Heart left ventricle (tissue), 13 donors: Measurements from ENCODE around the gene ANK2.

Source experiments
- POLR2A ChIP-seq, 2 donors: fragments of 450-650 bp; IDR thresholded peaks; one replicate each; pipeline ENCODE4 v1.6.1; 2017; ENCODE audit warnings: antibody characterized with exemption in 2 of 2, mild to moderate bottlenecking in 2 of 2, moderate library complexity in 2 of 2
- TF ChIP-seq, protein P1 (sequence below), 12 donors: fragments of 200-600 bp; sonication (generic) in 4 of 12; IDR thresholded peaks; one replicate each; pipeline versions ENCODE4 v1.5.0 to v1.8.0; 2018 to 2022; ENCODE audit warnings: antibody characterized with exemption in 12 of 12, mild to moderate bottlenecking in 5 of 12
- donor health status: ischemic (EF 13 %, LVEDD 7.1; RV severe dilation, severe dysfunction).
- donor health status: DM: no; HTN: yes; CAD: no.
- donor health status: DM: no; HTN: no; CAD: no.
- donor health status: ischemic (EF 25% LVEDD 6.9; RV normal size, moderate dysfunction).
- donor health status: ischemic (EF 25% LVEDD 5.7; RV mildly dilated, moderate dysfunction).
- donor health status: ischemic (EF 35%, LVEDD 5.7; RV mildly dilated, moderate dysfunction).
- donor health status: nonischemic (EF 11% LVEDD 7.7; RV severe dilation, severe dysfunction).
- donor health status: DM: yes; HTN: yes; CAD: no.
- donor health status: PGD.
- donor health status: ischemic (EF 29% LVEDD 5.4; RV normal size, mild dysfunction).
- donor health status: nonischemic (EF 23%, LVEDD 6.1; RV moderate dilation, normal function).

DNA sequence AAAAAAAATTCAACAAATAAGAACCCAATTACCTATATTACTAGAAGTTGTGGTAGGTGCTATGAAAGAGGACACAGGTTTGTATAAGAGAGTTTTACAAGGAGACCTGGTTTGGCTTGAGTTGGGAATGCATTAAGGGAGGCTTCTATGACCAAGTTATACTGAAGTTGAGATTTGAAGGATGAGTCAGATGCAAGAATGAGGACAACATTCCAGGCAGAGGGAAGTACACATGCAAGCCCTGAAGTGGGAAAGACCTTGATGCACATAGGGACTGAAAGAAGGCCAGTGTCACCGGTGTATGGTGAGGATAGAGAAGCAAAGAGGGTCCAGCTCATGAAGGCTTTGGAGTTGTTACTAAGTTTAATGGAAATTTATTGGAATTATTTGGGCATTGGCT, 52.2 kb downstream of the ANK2 start:
- TF ChIP-seq, protein P1, sequence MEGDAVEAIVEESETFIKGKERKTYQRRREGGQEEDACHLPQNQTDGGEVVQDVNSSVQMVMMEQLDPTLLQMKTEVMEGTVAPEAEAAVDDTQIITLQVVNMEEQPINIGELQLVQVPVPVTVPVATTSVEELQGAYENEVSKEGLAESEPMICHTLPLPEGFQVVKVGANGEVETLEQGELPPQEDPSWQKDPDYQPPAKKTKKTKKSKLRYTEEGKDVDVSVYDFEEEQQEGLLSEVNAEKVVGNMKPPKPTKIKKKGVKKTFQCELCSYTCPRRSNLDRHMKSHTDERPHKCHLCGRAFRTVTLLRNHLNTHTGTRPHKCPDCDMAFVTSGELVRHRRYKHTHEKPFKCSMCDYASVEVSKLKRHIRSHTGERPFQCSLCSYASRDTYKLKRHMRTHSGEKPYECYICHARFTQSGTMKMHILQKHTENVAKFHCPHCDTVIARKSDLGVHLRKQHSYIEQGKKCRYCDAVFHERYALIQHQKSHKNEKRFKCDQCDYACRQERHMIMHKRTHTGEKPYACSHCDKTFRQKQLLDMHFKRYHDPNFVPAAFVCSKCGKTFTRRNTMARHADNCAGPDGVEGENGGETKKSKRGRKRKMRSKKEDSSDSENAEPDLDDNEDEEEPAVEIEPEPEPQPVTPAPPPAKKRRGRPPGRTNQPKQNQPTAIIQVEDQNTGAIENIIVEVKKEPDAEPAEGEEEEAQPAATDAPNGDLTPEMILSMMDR (IDR thresholded peaks at IDR 0.05): no peak
- no peak for TF ChIP-seq POLR2A (IDR thresholded peaks at IDR 0.05)
